ENCODE measurements around the gene HSPD1.

The HSPD1 gene

GRCh38 chr2:197514754-197515153 lies 15.1 kb upstream of the HSPD1 start:
- peak; percentile 63 for DNase-seq (ENCODE audit: low read depth)
- TF ChIP-seq CTCF (IDR thresholded peaks at IDR 0.05; ENCODE audit: low read depth, low read length) (no peak), MYC (IDR thresholded peaks at IDR 0.05; ENCODE audit: low read depth, low read length) (no peak), MAX (IDR thresholded peaks at IDR 0.05; ENCODE audit: low read depth, low read length) (no peak), POLR2A (IDR thresholded peaks at IDR 0.05; ENCODE audit: extremely low read depth, insufficient read length) (no peak)
- H3K4me3 ChIP-seq (ENCODE audit: low read depth, low read length), result peak overlapping the region; percentile 99

GRCh38 chr2:197513915-197514314 lies 14.3 kb upstream of the HSPD1 start:
- DNase-seq (ENCODE audit: low read depth), result no peak
- no peak overlapping the region for H3K4me3 ChIP-seq (ENCODE audit: low read depth, low read length)
- TF ChIP-seq MAX (IDR thresholded peaks at IDR 0.05; ENCODE audit: low read depth, low read length) (no peak), CTCF (IDR thresholded peaks at IDR 0.05; ENCODE audit: low read depth, low read length) (no peak), POLR2A (IDR thresholded peaks at IDR 0.05; ENCODE audit: extremely low read depth, insufficient read length) (no peak), MYC (IDR thresholded peaks at IDR 0.05; ENCODE audit: low read depth, low read length) (no peak)

- TF ChIP-seq POLR2A (IDR thresholded peaks at IDR 0.05; ENCODE audit: extremely low read depth, insufficient read length) (no peak), MAX (IDR thresholded peaks at IDR 0.05; ENCODE audit: low read depth, low read length) (no peak), MYC (IDR thresholded peaks at IDR 0.05; ENCODE audit: low read depth, low read length) (no peak), CTCF (IDR thresholded peaks at IDR 0.05; ENCODE audit: low read depth, low read length) (no peak)
- H3K4me3 ChIP-seq (ENCODE audit: low read depth, low read length), result no peak overlapping the region
- no peak for DNase-seq (ENCODE audit: low read depth)
Measured at GRCh38 chr2:197506658-197507057, 7.0 kb upstream of the HSPD1 start.

- no peak overlapping the region for H3K4me3 ChIP-seq (ENCODE audit: low read depth, low read length)
- no peak for TF ChIP-seq MYC (IDR thresholded peaks at IDR 0.05; ENCODE audit: low read depth, low read length)
- TF ChIP-seq CTCF (IDR thresholded peaks at IDR 0.05; ENCODE audit: low read depth, low read length), result no peak
- TF ChIP-seq POLR2A (IDR thresholded peaks at IDR 0.05; ENCODE audit: extremely low read depth, insufficient read length), result no peak
- TF ChIP-seq MAX (IDR thresholded peaks at IDR 0.05; ENCODE audit: low read depth, low read length), result no peak
- DNase-seq (ENCODE audit: low read depth), result no peak
Measured at GRCh38 chr2:197504512-197504911, 4.9 kb upstream of the HSPD1 start.

- peak overlapping the region; percentile 99 for H3K4me3 ChIP-seq (ENCODE audit: low read depth, low read length)
- TF ChIP-seq CTCF (IDR thresholded peaks at IDR 0.05; ENCODE audit: low read depth, low read length), result no peak
- no peak for TF ChIP-seq MAX (IDR thresholded peaks at IDR 0.05; ENCODE audit: low read depth, low read length)
- TF ChIP-seq MYC (IDR thresholded peaks at IDR 0.05; ENCODE audit: low read depth, low read length), result no peak
- no peak for TF ChIP-seq POLR2A (IDR thresholded peaks at IDR 0.05; ENCODE audit: extremely low read depth, insufficient read length)
- DNase-seq (ENCODE audit: low read depth), result no peak
Measured at GRCh38 chr2:197504000-197504399, 4.4 kb upstream of the HSPD1 start.

- H3K4me3 ChIP-seq (ENCODE audit: low read depth, low read length), result peak overlapping the region; percentile 99
- no peak for DNase-seq (ENCODE audit: low read depth)
- TF ChIP-seq CTCF (IDR thresholded peaks at IDR 0.05; ENCODE audit: low read depth, low read length) (no peak), POLR2A (IDR thresholded peaks at IDR 0.05; ENCODE audit: extremely low read depth, insufficient read length) (no peak), MAX (IDR thresholded peaks at IDR 0.05; ENCODE audit: low read depth, low read length) (no peak), MYC (IDR thresholded peaks at IDR 0.05; ENCODE audit: low read depth, low read length) (no peak)
Measured at GRCh38 chr2:197502685-197503084, 3.0 kb upstream of the HSPD1 start.
